Neural cell (in vitro differentiated cells): ENCODE data around the gene ST6GALNAC3.

Source experiments
- CTCF ChIP-seq: fragments of 450-650 bp; IDR thresholded peaks from 2 replicates; pipeline ENCODE4 v1.5.1; 2014; ENCODE audit warnings: antibody characterized with exemption, mild to moderate bottlenecking, moderate library complexity; ENCODE audit not compliant: poor library complexity, severe bottlenecking
- EP300 ChIP-seq: fragments of 450-650 bp; conservative IDR thresholded peaks from 2 replicates; pipeline ENCODE4 v1.6.1; 2014; ENCODE audit warnings: antibody characterized with exemption, mild to moderate bottlenecking, moderate library complexity; ENCODE audit not compliant: poor library complexity, severe bottlenecking
- EZH2 ChIP-seq: fragments of 200-600, 300-800 bp; shearing (Covaris generic), sonication (generic); IDR thresholded peaks from 2 replicates; pipeline ENCODE4 v1.6.1; 2014; ENCODE audit warnings: antibody characterized with exemption, low read length, borderline replicate concordance, mild to moderate bottlenecking; ENCODE audit not compliant: insufficient read depth, poor library complexity, severe bottlenecking
- POLR2AphosphoS5 ChIP-seq: IDR thresholded peaks from 2 replicates; pipeline ENCODE4 v1.6.1; 2012
- RAD21 ChIP-seq: fragments of 450-650 bp; conservative IDR thresholded peaks from 2 replicates; pipeline ENCODE4 v1.6.1; 2014; ENCODE audit warnings: antibody characterized with exemption, mild to moderate bottlenecking, moderate library complexity
- REST ChIP-seq: IDR thresholded peaks from 2 replicates; pipeline ENCODE4 v1.6.1; 2012; ENCODE audit warnings: borderline replicate concordance
- SMC3 ChIP-seq: fragments of 450-650 bp; conservative IDR thresholded peaks from 2 replicates; pipeline ENCODE4 v1.6.1; 2014; ENCODE audit warnings: antibody characterized with exemption, mild to moderate bottlenecking, moderate library complexity; ENCODE audit not compliant: poor library complexity
- TAF1 ChIP-seq: IDR thresholded peaks from 2 replicates; pipeline ENCODE4 v1.6.1; 2012; ENCODE audit warnings: low read depth

GRCh38 chr1:76110666-76111065 lies 36.1 kb downstream of the ST6GALNAC3 start:
- TF ChIP-seq EP300 (no peak), CTCF (no peak), POLR2AphosphoS5 (no peak), EZH2 (no peak), TAF1 (no peak), REST (no peak), RAD21 (no peak), SMC3 (no peak)
